Posterior cingulate gyrus (tissue), 11 donors: ENCODE measurements around the gene CDO1.

Experiments
- DNase-seq, 10 donors: peaks; one replicate each; pipeline versions ENCODE4 v3.0.0 to v3.0.0-alpha.2; 2020 to 2021; ENCODE audit warnings: mixed read lengths in 3 of 10
- intact Hi-C: fragments of 100-400 bp; cut with DNase I; formaldehyde crosslinking; loops from one replicate; pipeline ENCODE4 v1.15.1; 2023

The CDO1 gene

GRCh38 chr5:115796656-115797055 is 19.8 kb downstream of the CDO1 start:
- DNase-seq, result no peak
- intact Hi-C loops, result no loop called here

GRCh38 chr5:115795700-115796099 is 20.8 kb downstream of the CDO1 start:
- intact Hi-C loops, result no loop called here
- no peak for DNase-seq

GRCh38 chr5:115788440-115788839 is 28.0 kb downstream of the CDO1 start:
- DNase-seq, result no peak
- intact Hi-C loops, result no loop called here

GRCh38 chr5:115787426-115787825 is 29.0 kb downstream of the CDO1 start:
- intact Hi-C loops, result no loop called here
- no peak for DNase-seq

- DNase-seq, result no peak
- intact Hi-C loops, result no loop called here
These were observed 30.9 kb downstream of the CDO1 start for GRCh38 chr5:115785381-115786065.

DNA sequence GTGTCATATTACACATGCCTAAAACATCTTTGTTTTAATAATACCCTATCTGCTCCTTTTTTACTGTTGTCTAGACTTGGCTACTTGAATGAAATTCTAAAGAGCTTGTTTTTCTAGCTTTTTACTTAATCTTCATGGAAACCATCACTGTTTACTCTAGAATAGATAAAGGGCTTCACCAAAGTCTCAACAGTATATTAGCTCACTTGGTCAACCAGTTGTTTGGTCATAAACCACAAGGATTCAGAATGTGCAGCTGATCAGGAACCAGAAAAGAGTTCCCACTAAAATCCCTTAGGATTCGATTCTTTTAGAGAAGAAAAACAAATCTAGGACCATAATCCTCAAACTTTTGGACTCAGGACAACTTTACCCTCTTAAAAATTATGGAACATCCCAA is 38.0 kb downstream of the CDO1 start:
- intact Hi-C loops, result no loop called here
- no peak for DNase-seq

- intact Hi-C loops, result no loop called here
- no peak for DNase-seq
These were observed 39.5 kb downstream of the CDO1 start for GRCh38 chr5:115776989-115777388.

GRCh38 chr5:115775999-115776398 is 40.5 kb downstream of the CDO1 start:
- intact Hi-C loops, result no loop called here
- DNase-seq, result no peak

- no peak for DNase-seq
- intact Hi-C loops, result no loop called here
These were observed 41.8 kb downstream of the CDO1 start for GRCh38 chr5:115774684-115775083.

GRCh38 chr5:115772731-115773475 is 43.6 kb downstream of the CDO1 start:
- DNase-seq, result no peak
- intact Hi-C loops, result no loop called here

- intact Hi-C loops, result no loop called here
These were observed 46.0 kb downstream of the CDO1 start for GRCh38 chr5:115770466-115770865.

DNA sequence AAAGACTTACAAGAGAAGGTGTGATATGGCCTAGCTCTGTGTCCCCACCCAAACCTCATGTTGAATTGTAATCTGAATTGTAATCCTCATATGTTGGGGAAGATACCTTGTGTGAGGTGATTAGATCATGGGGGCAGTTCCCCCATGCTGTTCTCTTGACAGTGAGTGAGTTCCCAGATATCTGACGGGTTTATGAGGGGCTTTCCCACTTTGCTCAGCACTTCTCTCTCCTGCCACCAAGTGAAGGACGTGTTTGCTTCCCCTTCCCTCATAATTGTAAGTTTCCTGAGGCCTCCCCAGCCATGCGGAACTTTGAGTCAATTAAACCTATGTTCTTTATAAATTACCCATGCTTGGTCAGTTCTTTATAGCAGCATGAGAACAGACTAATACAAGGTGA is 49.0 kb downstream of the CDO1 start:
- intact Hi-C loops, result no loop called here
- no peak for DNase-seq

More at GRCh38 chr5:115770466-115770865, 46.0 kb downstream of the CDO1 start:
- DNase-seq, result no peak

GRCh38 chr5:115766608-115767007 is 49.9 kb downstream of the CDO1 start:
- intact Hi-C loops, result no loop called here
- no peak for DNase-seq

DNA sequence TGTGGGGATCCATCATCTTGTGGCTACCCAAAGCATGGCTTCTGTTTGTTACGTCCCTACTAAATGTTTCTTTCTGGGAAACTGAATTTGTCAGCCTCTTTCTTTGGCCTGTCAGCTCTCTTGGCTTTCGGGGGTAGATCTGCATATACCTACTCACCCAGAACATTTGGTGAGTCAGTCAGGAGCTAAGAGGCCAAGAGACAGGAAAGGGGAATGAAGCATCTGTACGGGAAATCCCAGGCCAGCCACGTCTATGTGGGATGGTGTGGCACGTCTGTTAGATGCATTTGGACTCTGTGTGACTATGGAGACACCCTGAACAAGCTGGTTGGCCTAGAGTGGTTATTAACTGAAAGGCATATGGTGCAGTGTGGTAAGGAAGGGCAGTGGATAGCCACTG is 58.1 kb downstream of the CDO1 start:
- no peak for DNase-seq
- intact Hi-C loops, result no loop called here

GRCh38 chr5:115755675-115756074 is 60.8 kb downstream of the CDO1 start:
- no peak for DNase-seq
- intact Hi-C loops, result no loop called here
